Diencephalon (tissue), 1 donor: ENCODE data around the gene ANO4. TPM values are rescaled to one million over a fixed set of nuclear protein-coding genes. Genes with fewer than 3 reads are reported as not detected.

Source experiments
- total RNA-seq: library from RNA; depleted of rRNA; stranded (reverse); fragments of >200 nt; gene quantifications from one replicate; pipeline ENCODE4 v1.2.3, GENCODE V29; 2014

ANO4 gene
- 27.2 TPM for total RNA-seq

GRCh38 chr12:100794441-100795173 lies at the start of gene ANO4:
TSS of gene ANO4 (plus strand) at chr12:100794776. CDS start at chr12:100901786, 107,010 bp downstream.

Other genes with a start within 250 kb of the ANO4 start
- gene GAS2L3, start 221.1 kb upstream of the ANO4 start, total RNA-seq: 39.7 TPM